Neural progenitor cell (in vitro differentiated cells): ENCODE data around the gene ECE2.
A peak's percentile ranks its signal among the peaks of the same experiment; 100 is the strongest.

ENCODE experiments used
- EZH2 ChIP-seq: fragments of 200-600 bp; sonication (generic); IDR thresholded peaks from 2 replicates; pipeline ENCODE4 v1.6.1; 2017; ENCODE audit warnings: antibody characterized with exemption, mild to moderate bottlenecking, moderate library complexity
- TF ChIP-seq, protein P1 (sequence below): fragments of 200-600 bp; sonication (generic); IDR thresholded peaks from 2 replicates; pipeline ENCODE4 v1.5.1; 2017; ENCODE audit warnings: antibody characterized with exemption, mild to moderate bottlenecking

DNA sequence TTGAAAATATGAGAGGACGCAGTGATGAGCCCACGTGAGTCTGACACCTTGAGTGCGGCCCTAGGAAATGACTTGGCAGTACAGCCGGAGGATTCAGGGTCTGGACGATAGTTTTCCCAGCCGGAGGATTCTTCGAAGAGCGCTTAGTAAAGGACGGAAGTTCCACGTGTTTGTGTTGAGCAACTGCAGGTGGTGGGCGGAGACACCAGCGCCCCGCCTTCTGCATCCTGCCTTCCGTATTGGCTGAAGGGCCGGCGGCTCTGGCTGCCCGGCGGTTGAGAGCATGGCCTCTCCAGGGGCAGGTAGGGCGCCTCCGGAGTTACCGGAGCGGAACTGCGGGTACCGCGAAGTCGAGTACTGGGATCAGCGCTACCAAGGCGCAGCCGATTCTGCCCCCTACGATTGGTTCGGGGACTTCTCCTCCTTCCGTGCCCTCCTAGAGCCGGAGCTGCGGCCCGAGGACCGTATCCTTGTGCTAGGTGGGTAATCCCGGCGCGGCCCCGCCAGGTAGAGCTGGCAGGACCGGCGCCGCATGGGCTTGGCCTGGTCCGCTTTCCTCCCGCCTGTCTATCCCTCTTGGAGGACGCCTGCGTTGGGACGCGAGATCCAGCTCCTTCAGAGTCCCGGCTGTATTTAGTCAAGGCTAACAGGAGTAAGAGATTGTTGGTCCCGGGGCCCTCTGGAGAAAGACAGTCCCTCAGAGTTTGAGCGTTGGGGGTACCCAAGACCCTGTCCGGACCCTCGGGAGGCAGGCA is 26.2 kb upstream of the ECE2 start, which contains the start of gene EEF1AKMT4:
- TF ChIP-seq, protein P1, sequence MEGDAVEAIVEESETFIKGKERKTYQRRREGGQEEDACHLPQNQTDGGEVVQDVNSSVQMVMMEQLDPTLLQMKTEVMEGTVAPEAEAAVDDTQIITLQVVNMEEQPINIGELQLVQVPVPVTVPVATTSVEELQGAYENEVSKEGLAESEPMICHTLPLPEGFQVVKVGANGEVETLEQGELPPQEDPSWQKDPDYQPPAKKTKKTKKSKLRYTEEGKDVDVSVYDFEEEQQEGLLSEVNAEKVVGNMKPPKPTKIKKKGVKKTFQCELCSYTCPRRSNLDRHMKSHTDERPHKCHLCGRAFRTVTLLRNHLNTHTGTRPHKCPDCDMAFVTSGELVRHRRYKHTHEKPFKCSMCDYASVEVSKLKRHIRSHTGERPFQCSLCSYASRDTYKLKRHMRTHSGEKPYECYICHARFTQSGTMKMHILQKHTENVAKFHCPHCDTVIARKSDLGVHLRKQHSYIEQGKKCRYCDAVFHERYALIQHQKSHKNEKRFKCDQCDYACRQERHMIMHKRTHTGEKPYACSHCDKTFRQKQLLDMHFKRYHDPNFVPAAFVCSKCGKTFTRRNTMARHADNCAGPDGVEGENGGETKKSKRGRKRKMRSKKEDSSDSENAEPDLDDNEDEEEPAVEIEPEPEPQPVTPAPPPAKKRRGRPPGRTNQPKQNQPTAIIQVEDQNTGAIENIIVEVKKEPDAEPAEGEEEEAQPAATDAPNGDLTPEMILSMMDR, result peak; percentile 65
- TF ChIP-seq EZH2, result no peak
